Ramos (cell line): ENCODE measurements around the gene EVA1C.
"Not testable (repeated sequence)": the region's sequence is repeated elsewhere in the genome, so short reads cannot be mapped to it uniquely, and the experiment has no call there.

Experiments
- in situ Hi-C: fragments of 300-500 bp; cut with MboI; formaldehyde crosslinking; loops from one replicate; pipeline ENCODE4 v1.14.3; 2022; ENCODE audit warnings: low sequenced_read_pairs; ENCODE audit not compliant: unreplicated experiment

The EVA1C gene

GRCh38 chr21:32484706-32485380 is 72.3 kb downstream of the EVA1C start:
- in situ Hi-C loops: no loop called here

DNA sequence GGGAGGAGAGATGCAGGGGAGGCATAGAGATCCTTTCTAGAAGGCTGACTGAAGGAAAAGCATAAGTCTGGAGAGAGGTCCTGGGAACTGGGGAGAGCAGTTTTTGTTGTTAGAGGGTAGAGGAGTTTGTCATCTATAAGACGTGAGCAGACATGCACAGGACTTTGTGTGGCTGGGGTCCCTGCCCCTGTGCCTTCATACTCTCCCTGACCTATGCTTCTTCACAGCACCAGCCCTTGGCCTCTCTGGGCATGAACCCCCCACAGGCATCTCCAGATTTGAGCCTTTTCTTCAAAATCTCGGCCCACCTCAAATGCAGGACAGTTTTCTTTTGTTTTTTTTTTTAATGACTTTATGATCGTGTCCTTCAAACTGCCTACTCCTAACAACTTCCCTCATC is 79.9 kb downstream of the EVA1C start:
- in situ Hi-C loops: no loop called here

DNA sequence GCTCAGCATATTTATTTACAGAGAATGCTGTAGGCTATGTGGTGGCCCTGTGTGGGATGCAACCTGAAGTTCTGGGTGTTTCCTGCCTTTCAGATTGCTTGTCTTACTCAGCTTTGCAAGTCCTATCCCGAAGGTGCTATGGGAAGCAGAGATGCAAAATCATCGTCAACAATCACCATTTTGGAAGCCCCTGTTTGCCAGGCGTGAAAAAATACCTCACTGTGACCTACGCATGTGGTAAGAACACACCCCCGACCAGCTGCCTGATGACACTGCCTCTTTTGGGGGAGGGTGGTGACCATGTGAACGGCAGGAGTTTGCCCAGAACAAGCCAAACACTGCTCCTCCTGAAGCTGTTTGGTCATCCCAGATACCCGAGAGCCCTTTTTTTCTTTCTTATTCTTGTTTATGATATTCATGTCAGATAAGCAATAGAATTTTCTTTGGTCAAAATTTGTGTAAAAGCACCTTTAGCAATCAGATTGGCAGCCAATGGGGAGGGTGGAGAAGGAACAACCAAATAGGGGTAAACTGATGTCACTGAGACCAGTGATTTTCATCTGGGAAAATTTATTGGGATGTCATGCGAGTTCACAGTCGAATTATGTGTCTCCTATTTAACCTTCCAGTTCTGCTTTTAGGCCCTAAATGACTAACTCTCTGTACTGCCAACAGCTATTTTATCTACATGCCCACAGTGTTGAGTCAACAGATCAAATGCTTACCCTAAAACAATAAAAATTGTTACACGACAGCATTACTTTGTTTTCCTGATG is 82.6 kb downstream of the EVA1C start:
- in situ Hi-C loops: no loop called here

DNA sequence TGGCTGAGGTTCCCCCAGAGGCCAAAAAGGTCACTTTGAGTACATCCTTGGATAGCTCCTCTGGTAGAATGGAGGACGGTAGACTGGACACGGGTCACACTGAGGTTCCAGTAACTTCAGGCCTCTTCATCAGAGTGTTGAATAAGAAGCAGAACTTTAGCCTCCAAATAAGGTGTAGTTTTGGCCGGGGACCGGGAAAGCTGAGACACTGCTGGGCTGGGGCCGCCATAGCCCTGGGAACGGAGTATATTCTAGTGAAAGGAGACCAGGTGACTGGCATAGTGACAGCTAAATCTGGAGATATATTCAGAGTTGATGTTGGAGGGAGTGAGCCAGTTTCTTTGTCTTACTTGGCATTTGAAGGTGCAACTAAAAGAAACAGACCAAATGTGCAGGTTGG is 84.1 kb downstream of the EVA1C start:
- in situ Hi-C loops: no loop called here

DNA sequence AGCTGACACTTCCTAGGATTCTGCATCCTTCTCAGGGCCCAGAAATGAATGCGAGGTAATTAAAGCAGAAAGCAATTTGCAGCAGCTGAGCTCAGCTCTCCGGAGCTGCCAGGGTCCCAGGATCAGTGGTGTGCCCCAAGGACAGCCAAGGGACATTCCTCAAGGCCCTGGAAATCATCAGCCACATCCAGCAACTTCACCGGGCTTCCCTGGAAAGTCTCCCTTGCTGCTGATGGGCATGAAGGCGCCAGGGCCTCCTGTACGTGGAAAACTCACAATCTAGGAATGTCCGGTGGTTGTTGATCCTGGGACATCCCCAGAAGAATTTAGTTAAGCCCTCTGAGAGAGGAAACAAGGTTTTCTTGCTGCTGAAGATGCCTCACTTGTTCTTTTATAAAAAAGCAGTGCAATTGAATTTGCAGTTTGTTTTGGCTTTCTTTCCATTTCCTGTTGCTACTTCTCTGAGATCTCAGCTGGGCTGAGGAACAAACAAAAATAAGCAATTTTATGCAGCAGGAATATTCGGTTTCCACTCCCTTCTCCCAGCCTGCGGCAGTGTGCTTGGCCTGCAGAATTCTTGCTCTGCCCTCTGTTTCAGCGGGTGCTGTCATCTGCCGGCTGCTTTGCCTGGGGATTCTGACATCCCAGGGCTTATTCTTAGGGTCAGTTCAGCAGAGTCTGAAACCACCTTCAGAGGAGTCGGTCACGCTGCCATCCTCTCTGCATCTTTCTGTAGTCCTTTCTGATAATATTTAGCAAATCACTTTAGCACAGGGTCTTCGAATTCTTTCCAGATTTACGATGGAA is 86.9 kb downstream of the EVA1C start:
- in situ Hi-C loops: no loop called here

DNA sequence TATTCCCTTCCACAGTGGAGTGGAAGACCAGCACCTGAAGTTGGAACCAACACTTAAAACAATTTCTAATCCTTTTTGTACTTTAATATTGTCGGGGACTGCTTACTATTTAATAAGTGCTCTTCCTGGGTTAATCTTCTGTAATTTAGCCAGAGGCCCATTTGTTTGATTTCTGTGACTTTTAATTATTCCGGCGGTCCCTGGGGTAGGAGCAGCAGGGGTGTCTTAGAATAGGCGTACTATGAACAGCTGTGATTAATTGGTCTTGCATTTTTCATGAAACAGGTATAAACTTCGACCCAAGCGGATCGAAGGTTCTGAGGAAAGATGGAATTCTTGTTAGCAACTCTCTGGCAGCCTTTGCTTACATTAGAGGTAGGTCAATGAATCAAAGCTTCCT is 91.1 kb downstream of the EVA1C start:
- in situ Hi-C loops: not testable (repeated sequence)

GRCh38 chr21:32505767-32506166 is 93.3 kb downstream of the EVA1C start:
- in situ Hi-C loops: not testable (repeated sequence)

- in situ Hi-C loops: not testable (repeated sequence)
Measured at GRCh38 chr21:32506411-32506965, 94.0 kb downstream of the EVA1C start.

DNA sequence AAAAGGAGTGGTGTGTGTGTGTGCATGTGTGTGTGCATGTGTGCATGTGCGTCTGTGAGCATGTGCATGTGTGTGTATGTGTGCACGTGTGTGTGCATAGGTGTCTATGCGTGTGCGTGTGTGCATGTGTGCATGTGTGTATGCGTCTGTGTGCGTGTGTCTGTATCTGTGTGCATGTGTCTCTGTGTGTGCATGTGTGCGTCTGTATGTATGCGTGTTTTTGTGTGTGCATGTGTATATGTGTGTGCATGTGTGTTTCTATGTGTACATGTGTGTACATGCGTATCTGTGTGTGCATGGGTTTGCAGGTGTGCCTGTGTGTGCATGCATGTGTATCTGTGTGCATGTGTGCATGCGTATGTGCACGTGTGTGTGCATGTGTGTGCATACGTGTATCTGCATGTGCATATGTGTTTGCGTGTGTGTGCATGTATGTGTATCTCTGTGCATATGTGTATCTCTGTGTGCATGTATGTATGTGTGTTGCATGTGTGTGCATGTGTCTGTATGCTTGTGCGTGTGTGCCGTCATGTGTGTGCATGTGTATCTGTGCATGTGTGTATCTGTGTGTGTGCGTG is 94.9 kb downstream of the EVA1C start:
- in situ Hi-C loops: no loop called here

- in situ Hi-C loops: not testable (repeated sequence)
Measured at GRCh38 chr21:32508036-32508435, 95.5 kb downstream of the EVA1C start.

- in situ Hi-C loops: no loop called here
Measured at GRCh38 chr21:32508558-32508957, 96.1 kb downstream of the EVA1C start.

DNA sequence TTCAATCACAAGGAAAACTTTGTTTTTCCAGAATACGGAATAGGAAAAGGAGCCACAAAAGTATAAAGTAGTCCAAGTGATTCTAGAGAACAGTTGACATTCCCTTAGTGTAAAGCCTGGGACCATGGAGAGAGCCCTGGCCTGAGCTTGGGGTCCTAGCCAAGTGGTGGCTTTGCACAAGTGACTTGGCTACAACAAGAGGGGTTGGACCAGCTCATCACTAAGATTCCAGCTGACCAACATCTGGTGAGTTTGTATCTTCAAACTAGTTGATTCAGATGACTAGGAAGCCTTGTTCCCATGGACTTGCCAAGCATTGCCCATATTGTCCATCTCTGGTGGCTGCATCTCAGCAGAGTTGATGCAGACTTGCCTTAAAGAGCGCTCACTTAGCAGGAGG is 96.5 kb downstream of the EVA1C start:
- in situ Hi-C loops: not testable (repeated sequence)

- in situ Hi-C loops: no loop called here
Measured at GRCh38 chr21:32514275-32515055, 102.0 kb downstream of the EVA1C start.

DNA sequence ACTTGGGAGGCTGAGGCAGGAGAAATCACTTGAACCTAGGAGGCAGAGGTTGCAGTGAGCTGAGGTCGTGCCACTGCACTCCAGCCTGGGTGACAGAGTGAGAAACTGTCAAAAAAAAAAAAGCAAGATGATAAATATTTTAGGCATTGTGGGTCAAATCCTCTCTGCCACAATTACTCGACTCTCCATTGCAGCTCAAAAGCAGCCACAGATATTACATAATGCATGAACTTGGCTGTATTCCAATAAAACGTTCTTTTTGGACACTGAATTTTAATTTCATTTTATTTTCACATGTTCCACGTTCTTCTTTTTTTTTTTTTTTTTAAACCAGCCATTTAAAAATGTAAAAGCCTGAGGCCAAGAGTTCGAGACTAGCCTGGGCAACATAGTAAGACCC is 103.4 kb downstream of the EVA1C start:
- in situ Hi-C loops: no loop called here

DNA sequence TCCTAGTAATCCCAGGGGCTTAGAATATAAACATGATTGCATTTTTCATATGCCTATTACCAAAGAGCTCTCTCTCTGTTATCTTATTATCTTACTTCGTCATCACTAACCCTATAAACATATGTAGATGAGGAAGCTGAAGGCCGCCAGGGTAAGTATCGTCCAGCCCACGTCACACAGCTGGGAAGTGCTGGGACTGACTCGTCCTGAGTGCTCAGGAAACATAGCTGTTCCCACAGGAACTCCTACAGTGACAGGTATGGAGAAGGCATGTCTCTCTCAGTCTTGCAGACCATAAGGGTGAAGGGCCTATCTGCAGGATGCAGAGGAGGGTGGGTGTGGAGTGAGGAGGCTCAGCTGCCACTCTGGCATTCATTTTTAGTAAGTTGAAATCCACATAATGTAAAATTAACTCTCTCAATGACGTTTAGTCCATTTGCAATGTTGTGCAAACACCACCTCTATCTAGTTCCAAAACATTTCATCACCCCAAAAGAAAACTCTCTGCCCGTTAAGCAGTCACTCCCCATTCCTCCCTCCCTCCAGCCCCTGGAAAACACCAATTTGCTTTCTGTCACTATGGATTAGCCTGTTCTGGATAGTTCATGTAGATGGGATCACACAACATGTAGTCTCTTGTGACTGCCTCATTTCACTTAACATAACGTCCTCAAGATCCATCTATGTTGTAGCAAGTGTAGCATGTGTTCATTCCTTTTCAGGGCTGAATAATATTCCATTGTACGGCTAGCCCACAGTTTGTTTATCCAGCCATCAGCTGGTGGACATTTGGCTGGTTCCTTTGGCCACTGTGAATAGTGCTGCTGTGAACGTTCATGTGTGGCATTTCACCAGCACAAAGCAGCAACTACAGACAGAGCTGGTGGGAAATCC is 104.5 kb downstream of the EVA1C start:
- in situ Hi-C loops: no loop called here

- in situ Hi-C loops: no loop called here
Measured at GRCh38 chr21:32519945-32520874, 107.7 kb downstream of the EVA1C start.

- in situ Hi-C loops: no loop called here
Measured at GRCh38 chr21:32520875-32521735, 108.6 kb downstream of the EVA1C start.
